Inferior parietal cortex (tissue), 1 donor: ENCODE data around the gene MICA.
"Not testable (repeated sequence)": the region's sequence is repeated elsewhere in the genome, so short reads cannot be mapped to it uniquely, and the experiment has no call there.

Experiments
- DNase-seq: peaks from one replicate; pipeline ENCODE4 v3.0.0-alpha.2; 2016; ENCODE audit errors: extremely low spot score

The MICA gene

DNA sequence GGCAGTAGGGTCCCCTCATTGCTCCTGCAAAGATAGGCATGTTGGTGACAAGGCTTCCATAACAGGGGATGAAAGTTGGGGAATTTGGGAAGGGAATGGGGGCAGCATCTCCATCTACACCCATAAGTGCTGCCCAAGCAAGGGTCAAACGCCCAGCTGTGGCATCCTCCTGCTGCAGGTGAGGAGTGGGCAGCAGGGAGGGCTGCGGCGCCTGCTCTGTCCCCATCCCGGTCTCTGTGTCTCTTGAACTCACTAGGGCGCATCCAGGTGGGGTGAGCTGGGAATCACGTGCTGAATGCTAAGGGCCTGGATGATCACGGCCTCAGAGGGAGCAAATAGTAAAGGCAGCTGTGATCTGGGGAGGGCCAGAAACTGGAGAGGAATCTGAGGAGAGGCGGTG lies 9.1 kb downstream of the MICA start:
- DNase-seq: no peak

DNA sequence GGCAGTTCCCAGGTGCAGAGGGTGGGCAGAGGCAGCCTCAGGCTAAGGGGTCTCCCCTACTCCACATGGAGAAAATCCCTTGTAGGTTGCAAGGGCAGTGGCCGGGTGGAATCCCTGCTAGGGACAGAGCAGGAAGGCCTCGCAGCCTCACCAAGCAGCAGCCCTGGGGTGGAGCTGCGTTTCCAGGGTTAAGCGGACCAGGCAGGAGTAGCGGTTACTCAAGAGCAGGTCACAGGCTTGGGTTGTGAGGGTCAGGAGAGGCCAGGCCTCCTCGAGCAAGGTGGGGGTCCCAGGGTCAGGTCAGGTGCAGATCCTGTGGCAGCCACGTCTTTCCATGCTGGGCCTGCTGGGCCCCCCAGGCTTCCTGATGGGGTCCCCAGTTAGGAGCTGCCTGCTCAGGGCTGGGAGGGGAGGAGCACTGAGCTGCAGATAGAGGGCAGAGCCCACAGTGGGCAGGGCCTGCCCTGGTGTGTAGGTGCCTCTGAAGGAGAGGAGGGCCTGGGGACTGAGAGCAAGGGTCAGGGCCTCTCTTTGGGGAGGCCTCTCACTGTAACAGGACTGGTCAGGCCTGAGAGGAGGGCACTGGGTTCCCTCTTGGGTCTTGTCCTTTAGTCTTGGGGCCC lies 10.9 kb downstream of the MICA start:
- not testable (repeated sequence) for DNase-seq

DNA sequence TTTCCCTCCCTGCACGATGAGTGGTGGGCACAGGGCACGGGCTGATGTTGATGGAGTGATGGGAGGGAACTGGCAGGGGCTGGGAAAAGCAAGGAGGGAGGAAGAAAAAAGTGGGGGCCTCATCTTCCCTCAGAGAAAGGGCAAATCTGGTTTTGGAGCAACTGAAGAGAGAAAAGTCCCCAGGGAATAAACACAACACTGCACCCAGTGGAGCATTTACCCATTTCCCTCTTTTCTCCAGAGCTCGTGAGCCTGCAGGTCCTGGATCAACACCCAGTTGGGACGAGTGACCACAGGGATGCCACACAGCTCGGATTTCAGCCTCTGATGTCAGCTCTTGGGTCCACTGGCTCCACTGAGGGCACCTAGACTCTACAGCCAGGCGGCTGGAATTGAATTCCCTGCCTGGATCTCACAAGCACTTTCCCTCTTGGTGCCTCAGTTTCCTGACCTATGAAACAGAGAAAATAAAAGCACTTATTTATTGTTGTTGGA lies 11.4 kb downstream of the MICA start:
- DNase-seq: no peak

DNA sequence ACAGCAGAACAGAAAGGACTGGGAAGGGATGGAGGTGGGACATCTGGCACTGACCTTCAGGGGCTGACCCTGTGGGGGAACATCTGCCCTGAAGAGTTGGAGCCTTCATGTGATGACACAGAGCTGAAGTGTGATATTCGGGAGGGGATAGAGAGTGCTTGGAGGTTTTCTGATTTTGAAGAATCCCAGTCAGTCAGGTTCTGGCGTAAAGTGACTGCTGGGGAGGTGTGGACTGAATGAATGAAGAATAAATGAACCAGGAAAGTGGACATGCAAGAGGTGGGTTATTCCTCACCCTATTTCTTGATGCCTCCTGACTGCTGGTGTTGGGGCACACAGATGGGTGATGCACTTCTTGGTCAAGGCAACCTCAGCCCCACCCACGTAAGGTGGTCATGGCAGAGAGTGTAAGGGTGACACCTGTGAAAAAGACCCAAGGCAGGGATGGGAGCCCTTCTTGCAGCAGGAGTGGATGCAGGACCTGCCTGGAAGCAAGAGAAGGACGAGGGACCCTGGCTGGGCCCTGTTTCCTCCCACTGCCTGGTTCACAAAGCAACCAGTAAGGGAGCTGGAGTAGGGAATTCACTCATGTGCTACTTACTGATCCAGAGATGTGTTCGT lies 13.1 kb downstream of the MICA start:
- DNase-seq: no peak

DNA sequence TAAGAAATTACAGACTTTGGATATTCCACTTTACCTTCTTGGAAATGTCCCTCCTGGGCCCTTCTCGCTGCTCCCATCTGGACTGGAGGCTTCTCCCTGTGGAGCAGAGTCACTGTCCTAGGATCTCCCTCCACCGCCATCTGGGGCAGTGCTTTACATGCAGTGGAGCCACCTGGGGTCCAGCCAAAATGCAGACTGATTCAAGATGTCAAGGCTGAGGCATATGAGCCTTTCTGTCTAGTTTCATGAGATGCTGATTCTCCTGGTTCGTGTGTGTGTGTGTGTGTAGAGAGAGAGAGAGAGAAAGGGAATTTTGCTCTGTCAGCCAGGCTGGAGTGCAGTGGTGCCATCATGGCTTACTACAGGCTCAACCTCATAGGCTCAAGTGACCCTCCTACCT lies 14.9 kb downstream of the MICA start:
- no peak for DNase-seq

DNA sequence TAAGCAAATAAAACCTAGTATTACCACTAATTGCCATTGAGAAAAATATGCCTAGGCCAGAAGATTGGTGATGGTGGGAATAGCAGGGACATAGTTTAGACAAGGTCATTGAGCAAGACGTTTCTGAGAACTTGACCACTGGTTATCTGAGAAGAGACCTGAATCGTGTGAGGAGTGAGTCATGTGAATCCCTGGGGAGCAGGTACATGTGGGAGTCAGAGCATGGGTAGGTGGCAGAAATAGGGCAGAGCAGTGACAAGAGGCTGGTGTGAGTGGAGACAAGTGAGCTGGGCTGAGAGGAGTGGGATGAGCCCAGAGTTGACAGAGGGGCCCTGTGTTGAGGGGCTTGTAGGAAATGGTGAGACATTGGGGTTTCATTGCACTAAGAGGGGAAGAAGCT lies 16.4 kb downstream of the MICA start:
- DNase-seq: no peak

DNA sequence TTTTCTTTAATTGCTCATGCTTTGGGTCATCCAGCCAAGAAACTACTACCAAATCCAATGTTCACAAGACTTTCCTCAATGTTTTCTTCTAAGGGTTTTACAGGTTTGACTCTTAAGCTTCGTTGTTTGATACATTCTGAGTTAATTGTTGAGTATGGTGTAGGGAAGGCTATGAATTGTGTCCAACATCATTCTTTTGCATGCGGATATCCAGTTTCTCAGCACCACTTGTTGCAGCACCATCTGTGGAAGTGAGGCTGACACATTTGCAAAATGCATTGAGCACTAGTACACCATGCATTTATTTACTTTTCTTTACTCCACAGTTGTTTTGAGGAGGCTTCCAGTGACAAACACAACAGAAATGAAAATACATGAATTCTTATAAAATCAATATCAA lies 17.2 kb downstream of the MICA start:
- DNase-seq: no peak

DNA sequence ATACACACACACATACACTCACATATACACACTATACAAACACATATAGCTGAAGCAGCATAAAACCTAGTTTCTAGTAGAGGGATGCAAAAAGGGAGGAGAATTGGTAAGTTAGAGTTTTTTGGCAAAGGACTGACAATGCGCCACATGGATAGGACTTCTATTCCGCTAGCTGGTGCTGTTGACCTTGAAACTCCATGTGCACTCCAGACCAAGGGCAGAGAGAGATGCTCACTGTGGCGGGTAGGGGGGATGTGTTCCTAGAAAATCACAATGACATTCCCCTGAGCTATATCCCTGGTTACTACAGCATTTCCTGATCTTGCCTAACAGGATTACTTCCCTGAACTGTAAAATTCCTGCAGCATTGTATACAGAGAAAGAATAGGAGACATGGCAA lies 19.2 kb downstream of the MICA start:
- DNase-seq: no peak

DNA sequence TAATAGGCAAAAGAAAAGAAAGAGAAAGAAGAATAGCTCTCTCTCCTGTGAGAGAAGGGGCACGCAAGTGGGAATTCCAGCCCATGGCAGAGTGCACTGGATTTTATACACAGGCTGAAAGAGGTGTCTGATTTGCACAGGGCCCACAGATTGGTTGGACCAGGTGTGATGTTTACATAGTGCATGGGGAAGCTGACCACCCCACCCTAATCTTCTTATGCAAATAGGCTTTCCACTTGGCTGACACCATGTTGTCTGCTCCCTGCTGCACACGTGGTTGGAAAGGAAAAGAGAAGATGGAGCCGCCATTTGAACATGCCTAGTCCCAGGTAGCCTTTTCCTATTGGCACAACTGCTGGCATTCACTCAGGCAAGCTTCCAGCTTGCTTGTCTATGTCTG lies 20.2 kb downstream of the MICA start:
- DNase-seq: no peak

DNA sequence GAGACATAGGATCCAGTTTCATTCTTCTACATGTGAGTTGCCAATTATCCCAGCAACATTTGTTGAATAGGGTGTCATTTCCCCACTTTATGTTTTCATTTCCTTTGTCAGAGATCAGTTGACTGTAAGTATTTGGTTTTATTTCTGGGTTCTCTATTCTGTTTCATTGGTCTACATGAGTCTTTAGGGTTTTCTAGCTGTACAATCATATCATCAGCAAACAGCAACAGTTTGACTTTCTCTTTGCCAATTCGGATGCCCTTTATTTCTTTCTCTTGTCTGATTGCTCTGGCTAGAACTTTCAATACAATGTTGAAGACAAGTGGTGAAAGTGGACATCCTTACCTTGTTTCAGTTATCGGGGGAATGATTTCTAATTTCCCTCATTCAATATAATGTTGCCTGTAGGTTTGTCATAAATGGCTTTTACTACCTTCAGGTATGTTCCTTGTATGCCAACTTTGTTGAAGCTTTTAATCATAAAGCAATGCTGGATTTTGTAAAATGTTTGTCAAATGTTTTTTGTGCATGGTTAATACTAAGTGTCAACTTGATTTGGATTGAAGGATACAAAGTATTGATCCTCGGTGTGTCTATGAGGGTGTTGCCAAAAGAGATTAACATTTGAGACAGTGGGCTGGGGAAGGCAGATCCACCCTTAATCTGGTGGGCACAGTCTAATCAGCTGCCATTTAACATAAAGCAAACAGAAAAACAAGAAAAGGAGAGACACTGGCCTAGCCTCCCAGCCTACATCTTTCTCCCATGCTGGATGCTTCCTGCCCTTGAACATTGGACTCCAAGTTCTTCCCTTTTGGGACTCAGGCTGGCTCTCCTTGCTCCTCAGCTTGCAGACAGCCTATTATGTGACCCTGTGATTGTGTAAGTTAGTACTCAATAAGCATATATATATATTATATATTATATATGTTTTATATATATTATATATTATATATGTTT lies 23.3 kb downstream of the MICA start:
- DNase-seq: no peak

DNA sequence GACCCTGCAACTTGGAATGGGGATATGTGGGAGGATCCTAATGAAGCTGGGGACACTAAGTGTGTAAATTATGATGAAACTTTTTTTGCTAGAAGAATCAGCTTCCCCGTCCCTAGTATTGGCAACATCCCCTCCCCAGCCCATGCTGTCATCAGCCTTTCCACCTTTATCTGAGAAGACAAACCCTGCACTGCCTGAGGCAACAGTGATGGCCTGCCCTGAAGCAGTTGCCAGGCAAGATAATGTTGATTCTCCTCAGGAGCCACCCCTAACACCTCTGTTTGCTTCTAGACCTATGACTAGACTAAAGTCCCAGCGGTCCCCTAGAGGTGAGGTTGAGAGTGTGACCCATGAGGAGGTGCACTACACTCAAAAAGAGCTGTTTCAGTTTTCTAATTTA lies 27.1 kb downstream of the MICA start:
- no peak for DNase-seq

DNA sequence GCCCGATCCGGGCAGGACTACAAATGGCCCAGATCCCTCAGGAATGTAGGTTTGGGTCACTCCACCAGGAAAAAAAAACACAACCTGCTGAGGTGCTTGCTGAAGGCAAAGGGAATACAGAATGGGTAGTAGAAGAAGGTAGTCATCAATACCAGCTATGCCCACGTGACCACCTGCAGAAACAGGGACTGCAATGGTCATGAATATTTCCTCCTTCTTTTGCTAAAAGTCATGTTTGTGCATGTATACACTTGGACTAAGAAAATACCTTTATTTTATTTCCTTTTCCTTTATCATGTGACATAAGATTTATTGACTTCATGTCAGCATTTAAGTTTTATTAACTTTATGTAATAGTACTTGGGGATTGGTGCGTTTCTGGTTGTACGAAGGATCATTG lies 31.7 kb downstream of the MICA start:
- DNase-seq: not testable (repeated sequence)

DNA sequence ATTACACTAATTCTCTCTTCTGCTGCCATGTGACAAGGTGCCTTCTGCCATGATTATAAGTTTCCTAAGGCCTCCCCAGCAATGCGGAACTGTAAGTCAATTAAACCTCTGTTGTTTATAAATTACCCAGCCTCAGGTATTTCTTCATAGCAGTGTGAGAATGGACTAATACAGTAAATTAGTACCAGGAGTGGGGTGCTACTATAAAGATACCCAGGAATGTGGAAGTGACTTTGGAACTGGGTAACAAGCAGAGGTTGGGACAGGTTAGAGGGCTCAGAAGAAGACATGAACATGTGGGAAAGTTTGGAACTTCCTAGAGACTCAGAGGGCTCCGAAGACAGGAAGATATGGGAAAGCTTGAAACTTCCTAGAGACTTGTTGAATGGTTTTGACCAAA lies 34.8 kb downstream of the MICA start:
- DNase-seq: no peak

DNA sequence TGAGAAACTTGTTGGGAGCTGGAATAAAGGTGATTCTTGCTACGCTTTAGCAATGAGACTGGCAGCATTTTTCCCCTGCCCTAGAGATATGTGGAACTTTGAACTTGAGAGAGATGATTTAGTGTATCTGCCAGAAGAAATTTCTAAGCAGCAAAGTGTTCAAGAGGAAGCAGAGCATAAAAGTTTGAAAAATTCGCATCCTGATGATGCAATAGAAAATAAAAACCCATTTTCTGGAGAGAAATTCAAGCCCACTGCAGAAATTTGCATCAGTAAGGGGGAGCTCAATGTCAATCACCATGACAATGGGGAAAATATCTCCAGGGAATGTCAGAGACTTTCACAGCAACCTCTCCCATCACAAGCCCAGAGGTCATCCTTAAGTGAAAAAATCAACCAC lies 35.3 kb downstream of the MICA start:
- no peak for DNase-seq

DNA sequence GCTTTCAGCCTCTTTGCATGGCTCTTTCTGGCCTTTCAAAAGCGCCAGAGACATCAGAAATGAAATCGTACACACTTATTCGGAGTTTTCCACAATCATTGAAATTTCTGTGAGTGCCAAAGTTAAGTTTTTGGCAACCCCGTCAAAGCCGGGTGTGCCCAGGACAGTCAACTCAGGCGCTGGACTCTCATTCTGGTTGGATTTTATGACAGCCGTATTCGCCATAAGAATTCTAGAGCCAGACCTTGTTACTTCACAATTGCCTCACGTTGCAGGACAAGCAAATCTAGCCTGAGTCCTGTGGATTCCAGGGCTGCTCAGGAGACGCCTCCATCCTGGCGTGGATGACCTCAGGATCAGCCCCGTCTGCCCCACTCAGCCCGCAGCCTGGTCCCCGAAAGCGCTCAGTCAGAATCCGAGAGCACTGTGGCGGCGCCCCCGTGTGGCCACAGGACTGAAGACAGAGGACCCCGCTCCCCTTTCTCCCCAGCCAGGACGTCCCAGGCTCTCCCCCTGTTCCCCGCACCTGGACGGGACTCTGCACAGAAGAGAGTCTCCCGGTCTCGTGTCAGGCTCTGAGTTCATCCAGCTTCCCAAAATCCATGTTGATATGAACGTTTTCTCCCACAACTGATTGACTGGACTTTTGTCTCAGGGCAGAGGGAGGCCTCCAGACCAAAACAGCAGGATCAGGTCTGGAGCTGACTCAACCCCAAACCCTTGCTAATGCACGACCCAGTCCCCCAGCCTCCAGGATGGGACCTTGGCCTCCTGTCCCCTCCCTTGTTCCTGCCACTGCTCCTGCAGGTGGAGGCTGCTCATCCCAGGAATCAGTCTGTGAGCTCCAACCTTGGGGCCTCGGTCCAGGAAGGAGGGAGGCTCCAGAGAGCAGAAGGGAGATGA lies 38.2 kb downstream of the MICA start:
- peak; percentile 66 for DNase-seq

DNA sequence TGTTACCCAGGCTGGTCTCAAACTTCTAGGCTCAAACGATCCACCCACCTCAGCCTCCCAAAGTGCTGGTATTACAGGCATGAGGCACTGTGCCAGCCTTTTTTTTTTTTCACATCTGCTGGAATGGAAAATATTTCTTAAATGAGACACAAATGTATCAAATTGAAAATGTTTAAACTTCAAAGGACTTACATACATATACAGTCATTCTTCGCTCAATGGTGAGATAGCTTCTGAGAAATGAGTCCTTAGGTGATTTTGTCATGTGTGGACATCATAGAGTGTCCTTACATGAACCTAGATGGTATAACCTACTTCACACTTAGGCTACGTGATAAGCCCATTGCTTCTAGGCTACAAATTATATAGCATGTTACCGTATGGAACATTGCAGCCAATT lies 43.1 kb downstream of the MICA start:
- DNase-seq: no peak

DNA sequence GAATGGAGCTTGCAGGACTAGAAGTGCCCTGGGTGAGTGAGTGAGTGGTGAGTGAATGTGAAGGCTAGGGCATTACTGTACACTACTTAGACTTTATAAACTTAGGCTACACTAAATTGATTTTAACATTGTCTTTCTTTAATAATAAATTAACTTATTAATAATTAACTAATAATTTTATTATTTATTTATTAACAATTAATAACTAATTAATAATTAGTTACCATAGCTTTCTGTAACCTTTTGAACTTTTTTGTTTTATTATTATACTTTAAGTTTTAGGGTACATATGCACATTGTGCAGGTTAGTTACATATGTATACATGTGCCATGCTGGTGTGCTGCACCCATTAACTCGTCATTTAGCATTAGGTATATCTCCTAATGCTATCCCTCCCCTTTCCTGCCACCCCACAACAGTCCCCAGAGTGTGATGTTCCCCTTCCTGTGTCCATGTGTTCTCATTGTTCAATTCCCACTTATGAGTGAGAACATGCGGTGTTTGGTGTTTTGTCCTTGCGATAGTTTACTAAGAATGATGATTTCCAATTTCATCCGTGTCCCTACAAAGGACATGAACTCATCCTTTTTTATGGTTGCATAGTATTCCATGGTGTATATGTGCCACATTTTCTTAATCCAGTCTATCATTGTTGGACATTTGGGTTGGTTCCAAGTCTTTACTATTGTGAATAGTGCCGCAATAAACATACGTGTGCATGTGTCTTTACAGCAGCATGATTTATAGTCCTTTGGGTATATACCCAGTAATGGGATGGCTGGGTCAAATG lies 43.8 kb downstream of the MICA start:
- not testable (repeated sequence) for DNase-seq

DNA sequence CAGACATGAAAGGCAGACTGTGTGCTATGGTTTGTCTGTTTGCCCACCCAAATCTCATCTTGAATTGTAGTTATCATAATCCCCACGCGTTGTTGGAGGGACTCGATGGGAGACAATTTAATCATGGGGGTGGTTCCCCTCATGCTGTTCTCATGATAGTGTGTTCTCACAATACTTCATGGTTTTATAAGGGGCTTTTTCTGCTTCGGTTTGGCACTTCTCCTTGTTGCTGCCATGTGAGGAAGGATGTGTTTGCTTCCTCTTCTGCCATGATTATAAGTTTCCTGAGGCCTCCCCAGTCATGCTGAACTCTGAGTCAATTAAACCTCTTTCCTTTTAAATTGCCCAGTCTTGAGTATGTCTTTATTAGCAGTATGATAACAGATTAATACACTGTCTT lies 47.4 kb downstream of the MICA start:
- DNase-seq: no peak

DNA sequence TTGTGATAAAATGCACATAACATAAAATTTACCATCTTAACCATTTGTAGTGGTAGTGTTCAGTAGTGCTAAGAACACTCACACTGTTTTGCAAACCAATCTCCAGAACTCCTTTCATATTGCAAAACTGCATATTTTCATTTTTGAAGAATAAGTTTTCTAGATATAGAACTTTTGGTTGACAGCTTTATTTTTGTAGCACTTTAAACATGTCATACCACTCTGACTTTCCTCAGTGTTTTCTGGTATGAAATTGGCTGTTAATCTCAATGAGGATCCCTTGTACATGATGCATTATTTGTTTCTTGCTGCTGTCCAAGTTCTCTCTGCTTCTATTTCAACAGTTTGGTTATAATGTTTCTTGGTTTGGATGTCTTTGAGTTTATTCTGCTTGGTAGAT lies 49.5 kb downstream of the MICA start:
- DNase-seq: no peak

DNA sequence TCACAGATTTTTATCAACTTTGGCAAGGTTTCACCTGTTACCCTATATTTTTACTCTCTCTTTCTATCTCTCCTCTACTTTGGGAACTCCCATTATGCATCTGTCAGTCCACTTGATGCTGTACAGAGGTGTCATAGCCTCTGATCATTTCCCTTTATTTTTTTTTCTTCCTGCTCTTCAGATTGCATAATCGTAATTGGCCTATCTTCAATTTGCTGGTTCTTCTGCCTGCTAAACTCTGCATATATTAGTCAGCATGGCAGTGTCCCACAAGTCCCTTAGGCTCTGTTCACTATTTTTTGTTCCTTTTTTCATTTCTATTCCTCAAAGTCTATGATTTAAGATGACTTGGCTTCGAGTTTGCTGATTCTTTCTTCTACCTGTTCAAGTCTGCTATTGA lies 49.9 kb downstream of the MICA start:
- no peak for DNase-seq

DNA sequence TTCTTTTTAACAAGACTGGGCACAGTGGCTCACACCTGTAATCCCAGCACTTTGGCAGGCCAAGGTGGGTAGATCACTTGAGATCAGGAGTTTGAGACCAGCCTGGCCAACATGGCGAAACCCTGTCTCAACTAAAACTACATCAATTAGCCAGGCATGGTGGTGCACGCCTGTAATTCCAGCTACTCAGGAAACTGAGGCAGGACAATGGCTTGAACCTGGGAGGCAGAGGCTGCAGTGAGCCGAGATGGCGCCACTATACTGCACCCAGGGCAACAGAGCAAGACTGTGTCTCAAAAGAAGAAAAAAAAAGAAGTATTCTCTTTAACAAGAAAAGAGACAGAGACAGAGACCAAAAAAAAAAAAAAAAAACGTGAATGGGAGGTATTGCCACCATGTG lies 56.5 kb downstream of the MICA start:
- not testable (repeated sequence) for DNase-seq
